Measurements from ENCODE around the gene ANAPC16. TPM values are rescaled to one million over a fixed set of nuclear protein-coding genes. Genes with fewer than 3 reads are reported as not detected.
"Not testable (repeated sequence)": the region's sequence is repeated elsewhere in the genome, so short reads cannot be mapped to it uniquely, and the experiment has no call there.

The ANAPC16 gene
- polyA plus RNA-seq, 1 donor from 2014 or later, result 209 TPM

DNA sequence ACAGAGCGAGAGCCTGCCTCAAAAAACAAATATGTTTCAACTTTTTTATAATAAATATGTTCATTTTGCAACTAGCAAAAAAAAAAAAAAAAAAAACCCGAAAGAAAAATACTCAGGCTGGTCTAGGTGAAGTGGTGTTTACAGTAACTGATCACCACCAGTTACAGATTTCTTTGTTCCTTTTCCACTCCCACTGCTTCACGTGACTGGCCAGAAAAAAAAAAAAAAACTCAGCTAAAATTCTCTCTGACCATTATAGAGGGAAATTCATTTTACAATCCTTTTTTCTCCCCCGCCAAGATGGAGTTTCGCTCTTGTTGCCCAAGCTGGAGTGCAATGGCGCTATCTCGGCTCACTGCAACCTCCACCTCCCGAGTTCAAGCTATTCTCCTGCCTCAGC lies 4.8 kb downstream of the ANAPC16 start:
- Histone ChIP-seq H3K4me2 (ENCODE audit: low read length) (no peak overlapping the region), H3K4me3 (ENCODE audit: low read length) (no peak overlapping the region), H3K79me2 (replicated peaks; ENCODE audit: insufficient read depth, low read length) (peaks cover 13% of the 10 kb centered on the region), H3K27me3 (ENCODE audit: insufficient read depth, low read depth, low read length) (no peaks in the 10 kb centered on the region), H3K36me3 (ENCODE audit: insufficient read depth, low read length) (no peaks in the 10 kb centered on the region), H2AFZ (ENCODE audit: low read depth, low read length) (no peak overlapping the region), H4K20me1 (ENCODE audit: insufficient read depth) (no peaks in the 10 kb centered on the region), H3K9ac (ENCODE audit: low read length) (no peak overlapping the region), H3K27ac (ENCODE audit: low read length) (no peak overlapping the region), H3K9me3 (ENCODE audit: low read length) (no peaks in the 10 kb centered on the region), H3F3A (ENCODE audit: insufficient read depth, low read length, poor library complexity, severe bottlenecking) (no peaks in the 10 kb centered on the region), H3K9me2 (ENCODE audit: insufficient read depth, low read length) (no peaks in the 10 kb centered on the region)
- TF ChIP-seq MXI1 (conservative IDR thresholded peaks at IDR 0.05; ENCODE audit: poor library complexity, severe bottlenecking), result no peak
- TF ChIP-seq RAD21 (conservative IDR thresholded peaks at IDR 0.05), result no peak
- no peak for TF ChIP-seq EP300 (conservative IDR thresholded peaks at IDR 0.05; ENCODE audit: poor library complexity, severe bottlenecking)

- no peak for TF ChIP-seq TAF1 (IDR thresholded peaks at IDR 0.05; ENCODE audit: low read depth)
- no peak for TF ChIP-seq MXI1 (conservative IDR thresholded peaks at IDR 0.05; ENCODE audit: poor library complexity, severe bottlenecking)
- TF ChIP-seq CTCF (IDR thresholded peaks at IDR 0.05; ENCODE audit: poor library complexity, severe bottlenecking), result no peak
- no peak for TF ChIP-seq SMC3 (conservative IDR thresholded peaks at IDR 0.05; ENCODE audit: poor library complexity)
- no peak for TF ChIP-seq EZH2 (IDR thresholded peaks at IDR 0.05; ENCODE audit: borderline replicate concordance, insufficient read depth, low read length, poor library complexity, severe bottlenecking)
- no peak for TF ChIP-seq REST (IDR thresholded peaks at IDR 0.05; ENCODE audit: borderline replicate concordance)
- no peak for TF ChIP-seq EP300 (conservative IDR thresholded peaks at IDR 0.05; ENCODE audit: poor library complexity, severe bottlenecking)
- TF ChIP-seq POLR2AphosphoS5 (IDR thresholded peaks at IDR 0.05), result no peak
- no peak for TF ChIP-seq RAD21 (conservative IDR thresholded peaks at IDR 0.05)
- H2AFZ ChIP-seq (ENCODE audit: low read depth, low read length), result no peak overlapping the region
- H3K27ac ChIP-seq (ENCODE audit: low read length), result no peak overlapping the region
- no peak overlapping the region for H3K9ac ChIP-seq (ENCODE audit: low read length)
- no peaks in the 10 kb centered on the region for H3K36me3 ChIP-seq (ENCODE audit: insufficient read depth, low read length)
- H3K9me2 ChIP-seq (ENCODE audit: insufficient read depth, low read length), result no peaks in the 10 kb centered on the region
- no peaks in the 10 kb centered on the region for H3F3A ChIP-seq (ENCODE audit: insufficient read depth, low read length, poor library complexity, severe bottlenecking)
- H3K79me2 ChIP-seq (replicated peaks; ENCODE audit: insufficient read depth, low read length), result peaks cover 13% of the 10 kb centered on the region
- no peaks in the 10 kb centered on the region for H4K20me1 ChIP-seq (ENCODE audit: insufficient read depth)
- H3K27me3 ChIP-seq (ENCODE audit: insufficient read depth, low read depth, low read length), result no peaks in the 10 kb centered on the region
- no peak overlapping the region for H3K4me2 ChIP-seq (ENCODE audit: low read length)
- no peak overlapping the region for H3K4me3 ChIP-seq (ENCODE audit: low read length)
- no peaks in the 10 kb centered on the region for H3K9me3 ChIP-seq (ENCODE audit: low read length)
Measured at GRCh38 chr10:72221278-72221677, 5.5 kb downstream of the ANAPC16 start.

DNA sequence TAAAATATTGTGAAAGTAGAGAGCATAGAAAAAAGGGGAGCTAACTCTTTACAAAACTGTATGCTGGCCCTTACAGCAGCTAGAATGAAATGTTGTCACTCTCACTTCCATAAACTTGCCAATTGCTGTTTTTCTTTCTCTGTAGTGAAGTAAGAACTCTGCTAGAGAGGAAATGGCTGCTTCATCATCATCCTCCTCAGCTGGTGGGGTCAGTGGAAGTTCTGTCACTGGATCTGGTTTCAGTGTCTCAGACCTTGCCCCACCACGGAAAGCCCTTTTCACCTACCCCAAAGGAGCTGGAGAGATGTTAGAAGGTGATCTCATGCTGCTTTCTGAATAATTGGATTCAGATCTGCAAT lies 7.9 kb downstream of the ANAPC16 start:
- no peak overlapping the region for H3K4me3 ChIP-seq (ENCODE audit: low read length)
- no peak for TF ChIP-seq TAF1 (IDR thresholded peaks at IDR 0.05; ENCODE audit: low read depth)
- no peak for TF ChIP-seq RAD21 (conservative IDR thresholded peaks at IDR 0.05)
- TF ChIP-seq REST (IDR thresholded peaks at IDR 0.05; ENCODE audit: borderline replicate concordance), result no peak
- no peak overlapping the region for H2AFZ ChIP-seq (ENCODE audit: low read depth, low read length)
- no peaks in the 10 kb centered on the region for H3K79me2 ChIP-seq (replicated peaks; ENCODE audit: insufficient read depth, low read length)
- H4K20me1 ChIP-seq (ENCODE audit: insufficient read depth), result no peaks in the 10 kb centered on the region
- H3K27me3 ChIP-seq (ENCODE audit: insufficient read depth, low read depth, low read length), result no peaks in the 10 kb centered on the region
- H3K9me3 ChIP-seq (ENCODE audit: low read length), result no peaks in the 10 kb centered on the region
- no peak overlapping the region for H3K9ac ChIP-seq (ENCODE audit: low read length)
- H3F3A ChIP-seq (ENCODE audit: insufficient read depth, low read length, poor library complexity, severe bottlenecking), result no peaks in the 10 kb centered on the region
- H3K9me2 ChIP-seq (ENCODE audit: insufficient read depth, low read length), result no peaks in the 10 kb centered on the region
- H3K27ac ChIP-seq (ENCODE audit: low read length), result no peak overlapping the region
- no peaks in the 10 kb centered on the region for H3K36me3 ChIP-seq (ENCODE audit: insufficient read depth, low read length)
- H3K4me2 ChIP-seq (ENCODE audit: low read length), result no peak overlapping the region

GRCh38 chr10:72224191-72224590 lies 8.4 kb downstream of the ANAPC16 start:
- H3K79me2 ChIP-seq (replicated peaks; ENCODE audit: insufficient read depth, low read length); H3K27ac ChIP-seq (ENCODE audit: low read length): not testable (repeated sequence)

More at GRCh38 chr10:72224191-72224590, 8.4 kb downstream of the ANAPC16 start:
- not testable (repeated sequence) for H2AFZ ChIP-seq (ENCODE audit: low read depth, low read length); H3K36me3 ChIP-seq (ENCODE audit: insufficient read depth, low read length); H3K9me3 ChIP-seq (ENCODE audit: low read length); H3K9me2 ChIP-seq (ENCODE audit: insufficient read depth, low read length); H3K4me2 ChIP-seq (ENCODE audit: low read length); H4K20me1 ChIP-seq (ENCODE audit: insufficient read depth); H3K27me3 ChIP-seq (ENCODE audit: insufficient read depth, low read depth, low read length); H3K4me3 ChIP-seq (ENCODE audit: low read length); H3K9ac ChIP-seq (ENCODE audit: low read length); H3F3A ChIP-seq (ENCODE audit: insufficient read depth, low read length, poor library complexity, severe bottlenecking)
